ENCODE data around the gene YAF2.

YAF2 gene

DNA sequence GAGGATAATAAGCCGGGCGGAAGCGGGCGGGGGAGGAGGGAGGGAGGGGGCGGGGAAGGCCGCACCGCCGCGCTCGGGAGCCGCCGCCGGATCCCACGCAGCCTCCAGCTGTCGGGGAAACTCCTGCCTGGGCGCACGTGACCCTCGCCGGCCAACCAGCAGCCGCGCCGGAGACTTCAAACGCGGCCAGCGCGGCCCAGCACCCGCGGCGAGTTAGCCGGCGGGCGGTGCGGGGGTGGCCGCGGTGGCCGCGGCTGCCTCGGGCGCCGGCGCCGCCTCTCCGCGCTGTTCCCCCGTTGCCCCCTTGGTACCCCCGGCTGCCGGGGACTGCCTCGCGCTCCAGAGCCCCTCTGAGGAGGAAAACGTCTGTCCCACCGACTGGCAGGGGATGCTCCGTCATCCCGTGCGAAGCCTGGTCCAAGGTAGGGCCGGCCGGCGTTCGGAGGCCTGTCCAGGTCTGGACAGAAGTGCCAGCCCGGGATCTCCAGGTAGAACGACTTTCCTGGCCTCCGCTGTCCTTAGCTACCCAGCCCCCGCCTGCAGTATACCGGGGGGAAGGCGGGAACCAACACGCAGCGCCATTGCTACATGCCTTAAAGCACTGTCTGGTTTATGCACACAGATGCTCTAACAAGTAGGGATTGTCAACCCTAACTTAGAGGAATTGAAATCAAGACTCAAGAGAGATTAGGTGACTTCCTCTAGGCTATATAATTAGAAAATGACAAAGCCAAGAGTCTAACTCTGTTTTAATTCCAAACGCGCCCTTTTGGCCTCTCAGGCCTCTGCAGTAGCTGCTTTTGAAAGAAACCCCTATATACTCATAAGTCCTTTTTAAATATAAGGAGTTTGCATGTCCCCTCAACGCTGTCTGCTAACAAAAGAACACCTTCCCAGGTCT lies at the start of gene YAF2:
TSS of gene YAF2 (minus strand) at position 9 of the 901 bp plus-strand sequence. CDS start 68 bp downstream, outside the sequence.
- peak; percentile 86 for DNase-seq (ENCODE audit: low spot score)

DNA sequence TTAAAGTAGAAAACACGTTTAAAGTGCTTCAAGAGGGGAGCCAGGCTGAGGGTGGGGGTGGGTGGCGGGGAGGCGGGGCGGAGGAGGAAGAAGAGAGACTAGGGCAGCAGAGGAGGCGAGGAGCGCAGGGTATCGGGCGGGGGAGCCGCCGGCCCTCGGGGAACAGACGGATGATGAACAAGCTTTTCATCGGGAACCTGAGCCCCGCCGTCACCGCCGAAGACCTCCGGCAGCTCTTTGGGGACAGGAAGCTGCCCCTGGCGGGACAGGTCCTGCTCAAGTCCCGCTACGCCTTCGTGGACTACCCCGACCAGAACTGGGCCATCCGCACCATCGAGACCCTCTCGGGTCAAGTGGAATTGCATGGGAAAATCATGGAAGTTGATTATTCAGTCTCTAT lies 48.7 kb upstream of the YAF2 start:
- no peak for DNase-seq (ENCODE audit: low spot score)

DNA sequence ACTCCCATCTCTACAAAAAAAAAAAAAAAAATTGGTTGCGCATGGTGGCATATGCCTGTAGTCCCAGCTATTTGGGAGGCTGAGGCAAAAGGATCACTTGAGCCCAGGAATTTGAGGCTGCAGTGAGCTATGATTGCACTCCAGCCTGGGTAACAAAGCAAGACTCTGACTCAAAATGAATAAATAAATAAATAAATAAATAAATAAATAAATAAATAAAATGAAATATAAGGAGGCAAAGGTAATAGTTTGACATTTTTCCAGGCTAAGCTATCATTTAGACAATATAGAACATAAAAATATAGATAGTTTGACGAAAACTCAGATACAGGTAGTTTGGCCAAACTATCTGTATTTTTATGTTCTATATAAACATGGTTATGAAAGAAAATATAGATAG lies 47.4 kb upstream of the YAF2 start:
- DNase-seq (ENCODE audit: low spot score) = no peak

- DNase-seq (ENCODE audit: low spot score) = no peak
Observed at GRCh38 chr12:42284876-42285275, 46.8 kb upstream of the YAF2 start.

DNA sequence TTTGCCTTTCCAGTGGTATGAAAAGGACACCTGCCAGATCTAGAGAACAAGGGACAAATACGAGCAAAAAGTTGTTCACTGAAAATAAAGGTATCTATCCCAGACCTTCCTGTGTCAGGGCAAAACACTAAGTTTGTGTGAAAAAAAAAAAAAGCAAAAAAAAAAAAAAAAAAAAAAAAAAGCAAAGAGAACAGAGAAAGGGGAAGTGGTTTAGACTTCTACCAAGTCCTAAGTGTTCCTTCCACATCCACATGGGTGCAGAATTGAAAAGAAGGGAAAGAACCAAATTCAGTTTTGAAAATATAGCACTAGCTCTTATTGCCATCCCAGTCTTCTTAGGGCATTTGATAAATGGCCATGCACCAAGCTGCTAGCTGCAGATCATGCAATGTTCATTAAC lies 46.1 kb upstream of the YAF2 start:
- no peak for DNase-seq (ENCODE audit: low spot score)

DNA sequence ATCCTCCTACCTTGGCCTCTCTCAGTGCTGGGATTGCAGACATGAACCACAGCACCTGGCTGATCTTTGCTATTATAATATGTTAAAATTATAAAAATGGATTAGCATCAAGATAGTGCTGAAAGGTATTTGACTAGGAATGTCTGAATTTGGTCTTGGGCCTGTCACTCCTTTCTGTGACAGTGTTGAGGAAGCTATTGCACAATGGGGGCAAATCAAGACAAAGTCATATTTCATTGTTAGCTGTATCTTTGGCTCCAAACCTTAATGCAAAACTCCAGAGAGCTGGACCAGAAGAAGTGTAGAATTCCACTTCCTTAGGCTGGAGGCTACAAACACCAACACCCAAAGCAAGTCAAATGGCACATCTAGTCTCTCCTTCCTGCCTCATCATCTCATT lies 45.7 kb upstream of the YAF2 start:
- no peak for DNase-seq (ENCODE audit: low spot score)

DNA sequence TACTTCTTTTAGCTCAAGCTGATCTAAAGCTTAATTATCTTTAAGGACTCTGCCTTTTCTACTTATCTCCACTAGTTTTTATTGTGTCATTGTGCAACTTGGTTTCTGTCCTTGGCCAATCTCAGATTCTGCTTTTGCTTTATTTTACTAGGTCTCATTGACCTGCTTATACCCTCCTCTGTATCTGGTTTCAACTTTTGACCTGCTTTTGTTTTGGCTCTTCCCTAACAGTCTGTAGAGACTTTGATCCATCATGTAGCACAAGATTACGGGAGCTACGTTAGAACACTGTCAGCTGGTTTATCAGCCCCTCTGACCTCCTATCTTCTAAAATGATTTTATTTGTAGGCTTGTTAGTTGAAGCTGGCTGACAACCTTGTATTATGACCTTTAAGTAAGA lies 44.2 kb upstream of the YAF2 start:
- DNase-seq (ENCODE audit: low spot score) = no peak

DNA sequence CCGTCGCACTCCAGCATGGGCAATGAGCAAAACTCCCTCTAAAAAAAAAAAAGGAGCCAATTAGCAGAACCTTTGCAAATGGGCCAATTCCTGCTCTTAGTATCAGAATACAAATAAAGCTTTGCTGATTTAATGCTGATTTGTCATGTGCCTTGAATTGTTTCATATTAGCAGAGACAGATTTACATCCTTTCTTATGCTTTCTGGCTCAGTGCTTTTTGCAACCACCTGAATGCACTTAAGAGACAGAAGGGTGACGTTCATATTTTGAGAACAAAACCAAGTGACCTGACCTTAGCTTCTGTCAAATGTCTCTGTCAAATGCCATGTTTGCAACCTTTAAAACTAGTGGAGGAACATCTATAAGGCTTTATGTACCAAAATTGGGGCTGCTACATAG lies 43.8 kb upstream of the YAF2 start:
- no peak for DNase-seq (ENCODE audit: low spot score)

DNA sequence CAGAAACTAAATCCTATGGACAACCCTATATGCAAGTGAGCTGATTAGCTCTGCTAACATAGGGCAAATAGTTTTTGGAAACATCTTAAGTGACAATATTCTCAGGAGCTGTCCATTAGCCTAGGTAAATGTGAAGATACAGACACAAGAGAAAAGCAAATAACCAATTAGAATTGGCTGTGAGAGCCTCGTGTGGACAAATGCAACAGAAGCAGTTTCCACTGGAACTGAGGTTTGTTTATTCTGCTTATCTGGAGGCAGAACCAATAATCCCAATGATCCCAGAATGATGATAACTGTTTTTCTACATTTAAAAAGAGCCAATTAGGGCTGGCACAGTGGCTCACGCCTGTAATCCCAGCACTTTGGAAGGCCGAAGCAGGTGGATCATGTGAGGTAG lies 43.2 kb upstream of the YAF2 start:
- no peak for DNase-seq (ENCODE audit: low spot score)

GRCh38 chr12:42278128-42278510 lies 40.1 kb upstream of the YAF2 start:
- no peak for DNase-seq (ENCODE audit: low spot score)

DNA sequence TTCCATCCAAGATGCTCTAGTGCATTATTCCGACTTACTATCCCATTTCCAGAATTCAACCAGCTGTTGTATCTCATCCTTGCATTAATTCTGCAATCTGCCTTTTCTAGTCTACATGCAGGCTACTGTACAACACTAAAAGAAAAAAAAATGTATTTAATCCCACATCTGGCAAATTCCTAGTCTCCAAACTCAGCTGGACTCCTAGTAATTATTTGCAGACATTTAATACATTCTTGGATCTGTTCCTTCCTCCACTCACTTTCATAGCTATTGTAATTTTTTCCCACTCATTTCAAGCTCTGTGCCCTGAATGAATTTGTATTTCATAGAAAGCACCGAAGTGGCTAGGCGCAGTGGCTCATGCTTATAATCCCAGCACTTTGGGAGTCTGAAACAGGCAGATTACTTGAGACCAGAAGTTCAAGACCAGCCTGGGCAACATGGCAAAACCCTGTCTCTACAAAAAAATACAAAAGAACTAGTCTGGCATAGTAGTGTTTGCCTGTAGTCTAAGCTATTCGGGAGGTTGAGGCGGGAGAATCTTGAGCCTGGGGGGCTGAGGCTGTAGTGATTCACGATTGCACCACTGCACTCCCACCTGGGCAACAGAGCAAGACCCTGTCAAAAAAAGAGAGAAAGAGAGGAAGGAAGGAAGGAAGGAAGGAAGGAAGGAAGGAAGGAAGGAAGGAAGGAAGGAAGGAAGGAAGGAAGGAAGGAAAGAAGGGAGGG lies 39.5 kb upstream of the YAF2 start:
- DNase-seq (ENCODE audit: low spot score) = no peak

DNA sequence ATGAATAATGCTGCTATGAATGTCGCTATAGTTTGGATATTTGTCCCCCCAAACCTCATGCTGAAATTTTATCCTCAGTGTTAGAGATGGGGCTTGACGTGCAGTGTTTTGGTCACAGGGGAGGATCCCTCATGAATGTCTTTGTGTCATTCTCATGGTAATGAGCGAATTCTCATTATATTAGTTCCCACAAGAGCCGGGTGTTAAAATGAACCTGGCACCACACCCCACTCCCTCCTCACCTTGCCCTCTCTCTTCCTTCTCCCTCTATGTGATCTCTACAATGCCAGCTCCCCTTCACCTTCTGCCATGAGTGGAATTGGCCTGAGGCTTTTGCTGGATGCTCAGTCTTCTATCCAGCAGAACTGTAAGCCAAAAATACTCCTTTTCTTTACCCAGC lies 37.5 kb upstream of the YAF2 start:
- no peak for DNase-seq (ENCODE audit: low spot score)

- DNase-seq (ENCODE audit: low spot score) = no peak
Observed at GRCh38 chr12:42273706-42274105, 35.7 kb upstream of the YAF2 start.

- DNase-seq (ENCODE audit: low spot score) = no peak
Observed at GRCh38 chr12:42270596-42270995, 32.5 kb upstream of the YAF2 start.

- no peak for DNase-seq (ENCODE audit: low spot score)
Observed at GRCh38 chr12:42267413-42268190, 29.6 kb upstream of the YAF2 start.

- DNase-seq (ENCODE audit: low spot score) = no peak
Observed at GRCh38 chr12:42266579-42267230, 28.7 kb upstream of the YAF2 start.

- no peak for DNase-seq (ENCODE audit: low spot score)
Observed at GRCh38 chr12:42262271-42262670, 24.2 kb upstream of the YAF2 start.

GRCh38 chr12:42261708-42262107 lies 23.7 kb upstream of the YAF2 start:
- DNase-seq (ENCODE audit: low spot score) = no peak

DNA sequence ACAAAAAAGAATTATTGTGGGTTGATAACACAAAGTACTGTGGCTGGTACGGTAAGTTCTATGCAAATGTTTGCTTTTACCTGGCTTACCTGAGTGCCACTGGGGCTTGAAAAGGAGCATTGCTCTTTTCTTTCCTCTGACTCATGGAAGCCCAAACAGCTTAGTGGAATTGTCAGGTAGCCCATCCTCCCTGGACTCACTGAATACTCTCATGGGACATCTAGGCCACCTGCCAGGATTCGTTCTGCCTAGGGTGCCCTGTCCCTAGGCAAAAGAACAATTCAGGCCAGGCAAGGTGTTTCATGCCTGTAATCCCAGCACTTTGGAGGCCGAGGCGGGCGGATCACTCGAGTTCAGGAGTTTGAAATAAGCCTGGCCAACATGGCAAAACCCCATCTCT lies 22.5 kb upstream of the YAF2 start:
- DNase-seq (ENCODE audit: low spot score) = no peak

DNA sequence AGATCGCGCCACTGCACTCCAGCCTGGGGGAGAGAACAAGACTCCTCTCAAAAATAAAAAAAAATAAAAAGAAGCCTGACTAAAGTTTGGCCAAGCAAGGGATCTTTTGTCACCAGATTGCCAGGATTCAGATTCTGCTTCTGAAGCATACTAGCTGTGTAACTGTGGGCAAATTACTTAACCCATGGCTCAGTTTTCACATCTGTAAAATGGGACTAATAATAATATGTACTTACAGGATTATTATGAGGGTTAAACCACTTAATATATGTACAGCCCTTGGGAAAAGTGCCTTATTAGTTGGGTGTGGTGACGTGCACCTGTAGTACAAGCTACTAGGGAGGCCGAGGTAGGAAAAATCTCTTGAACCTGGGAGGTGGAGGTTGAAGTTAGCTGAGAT lies 21.7 kb upstream of the YAF2 start:
- no peak for DNase-seq (ENCODE audit: low spot score)

DNA sequence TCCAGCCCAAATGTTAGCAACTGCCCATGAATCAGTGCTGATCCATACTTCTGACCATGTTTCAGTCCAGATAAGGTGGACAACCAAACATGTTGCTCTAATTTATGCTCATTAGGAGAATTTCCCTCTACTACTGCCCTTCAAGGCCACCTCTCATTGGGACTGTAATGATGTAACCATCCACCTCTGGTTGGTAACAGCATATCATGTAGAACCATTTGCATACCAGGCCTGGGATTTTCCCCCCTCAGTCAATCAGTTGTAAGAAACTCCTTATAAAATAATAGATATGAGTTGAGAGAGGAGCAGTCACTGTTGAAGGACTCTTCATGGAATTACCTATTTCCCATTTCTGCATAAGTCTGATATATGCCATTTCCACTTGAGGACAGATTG lies 17.8 kb upstream of the YAF2 start:
- DNase-seq (ENCODE audit: low spot score) = no peak

DNA sequence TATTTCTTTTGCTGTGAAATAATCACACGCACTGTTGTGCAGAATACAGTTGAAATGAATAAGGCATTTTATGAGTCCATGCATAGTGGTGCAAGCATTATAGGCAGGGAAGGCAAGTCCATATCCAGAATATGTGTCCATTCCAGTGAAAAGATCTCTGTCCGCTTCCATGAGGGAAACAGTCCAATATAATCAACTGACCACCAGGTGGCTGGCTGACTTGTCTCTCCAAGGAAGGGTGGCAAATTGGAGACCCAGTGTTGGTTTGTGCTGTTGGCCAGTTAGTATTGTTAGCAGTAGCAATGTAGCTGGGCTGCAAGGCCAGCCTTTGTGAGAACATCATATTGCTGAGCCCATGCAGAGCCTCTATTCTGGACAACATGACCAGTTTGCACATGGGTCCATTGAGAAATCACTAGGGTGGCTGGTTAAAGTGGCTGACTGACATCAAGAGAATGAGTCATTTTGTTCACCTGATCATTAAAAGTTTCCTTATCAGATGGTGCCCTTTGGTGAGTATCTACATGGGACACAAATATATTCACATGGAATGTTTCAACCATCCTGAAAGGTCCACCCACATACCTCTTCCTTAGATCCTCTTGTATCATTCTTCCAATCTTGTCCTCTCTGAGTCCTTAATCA lies 17.3 kb upstream of the YAF2 start:
- DNase-seq (ENCODE audit: low spot score) = no peak

All from CD4-positive, alpha-beta T cell treated with Interleukin-6 at 100 ng/mL for 8 hours (primary cell).